ENCODE data around the gene SAMD4A.

The SAMD4A gene

DNA sequence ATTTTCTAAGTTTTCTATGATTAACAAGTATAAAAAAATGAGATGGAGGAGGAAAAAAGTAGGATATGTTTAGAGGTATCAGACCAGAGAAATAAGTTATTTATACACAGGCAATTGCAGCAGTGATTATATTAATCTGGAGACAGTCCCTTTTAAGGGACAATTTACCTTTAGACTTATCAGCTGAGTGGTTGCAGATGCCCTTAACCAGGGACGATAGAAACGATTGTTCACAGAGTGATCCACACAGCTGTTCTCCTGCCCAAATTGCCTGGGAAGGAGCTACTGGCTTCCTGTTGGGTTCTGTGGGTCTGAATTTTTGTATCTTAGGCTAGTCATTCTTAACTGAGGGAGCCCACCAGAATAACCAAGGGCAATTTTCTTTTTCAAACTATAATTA lies 269.3 kb downstream of the SAMD4A start:
- DNase-seq (ENCODE audit: low read depth): no peak

DNA sequence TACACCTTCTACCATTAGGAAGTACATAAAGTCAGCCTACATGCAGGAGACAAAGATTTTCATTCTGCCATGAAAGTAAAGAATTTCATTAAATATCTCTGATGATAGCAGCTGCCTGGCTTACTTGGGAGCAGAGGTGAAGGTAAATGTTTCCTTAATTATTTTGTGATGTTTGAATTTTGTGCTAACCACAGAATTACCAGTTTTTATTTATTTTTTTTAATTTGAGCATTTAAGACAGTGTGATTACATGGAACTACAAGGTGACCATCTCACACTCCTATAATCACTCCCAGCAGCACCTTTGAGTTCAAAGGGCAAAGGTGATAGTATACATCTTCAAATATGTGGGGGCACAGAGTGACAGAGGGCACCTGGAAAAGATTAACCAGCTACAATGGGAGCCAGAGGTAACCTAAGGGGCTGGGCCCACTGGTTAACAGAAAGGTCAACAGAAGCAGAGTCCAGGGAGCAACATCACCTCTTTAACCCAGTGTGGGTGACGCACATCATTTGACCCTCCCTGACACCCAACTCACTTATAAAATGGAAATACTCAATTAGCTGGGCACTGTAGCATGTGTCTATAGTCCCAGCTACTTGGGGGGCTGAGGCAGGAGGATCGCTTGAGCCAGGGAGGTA lies 270.7 kb downstream of the SAMD4A start:
- no peak for DNase-seq (ENCODE audit: low read depth)

DNA sequence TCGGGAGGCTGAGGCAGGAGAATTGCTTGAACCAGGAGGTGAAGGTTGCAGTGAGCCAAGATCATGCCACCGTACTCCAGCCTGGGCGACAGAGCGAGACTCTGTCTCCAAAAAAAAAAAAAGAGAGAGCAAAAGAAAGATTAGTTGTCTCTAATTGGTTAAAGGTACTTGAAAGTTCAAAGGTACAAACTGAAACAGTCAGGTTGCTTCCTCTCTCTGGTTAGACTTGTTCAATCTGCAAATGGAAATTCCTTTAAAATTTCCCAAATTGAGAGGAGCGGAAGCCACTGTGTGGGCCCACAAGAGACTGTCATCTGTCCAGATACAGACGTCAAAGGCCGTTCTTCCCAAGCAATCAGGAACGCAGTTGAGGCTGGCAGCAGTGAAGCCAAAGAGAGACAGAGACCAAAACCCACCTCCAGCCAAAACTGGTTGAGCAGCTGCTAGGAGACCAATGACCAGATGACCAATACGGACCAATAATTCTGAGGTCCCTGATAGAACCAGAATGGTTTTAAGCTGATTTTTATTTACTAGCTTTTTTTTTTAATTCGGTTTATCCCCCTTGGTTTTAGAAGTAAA lies 272.1 kb downstream of the SAMD4A start:
- no peak for DNase-seq (ENCODE audit: low read depth)

DNA sequence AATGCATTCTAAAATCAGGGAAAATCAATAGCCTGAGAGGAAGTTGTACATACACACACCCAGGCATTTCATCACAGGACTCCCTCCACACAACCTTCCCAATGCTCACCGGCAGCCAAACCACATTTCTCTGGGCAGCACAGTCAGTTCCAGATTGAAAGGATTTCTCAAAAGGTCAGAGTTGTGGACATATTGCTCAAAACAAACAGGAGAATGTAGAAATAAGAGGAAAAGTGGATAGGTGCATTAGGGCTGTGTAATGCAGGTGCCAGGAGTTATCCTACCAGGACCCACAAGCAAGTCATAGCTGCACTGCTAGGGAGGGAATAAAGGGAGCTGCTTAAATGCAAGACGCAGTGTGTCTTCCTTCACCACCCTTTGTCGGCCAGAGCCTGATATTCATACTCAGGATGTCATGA lies 272.8 kb downstream of the SAMD4A start:
- no peak for DNase-seq (ENCODE audit: low read depth)

DNA sequence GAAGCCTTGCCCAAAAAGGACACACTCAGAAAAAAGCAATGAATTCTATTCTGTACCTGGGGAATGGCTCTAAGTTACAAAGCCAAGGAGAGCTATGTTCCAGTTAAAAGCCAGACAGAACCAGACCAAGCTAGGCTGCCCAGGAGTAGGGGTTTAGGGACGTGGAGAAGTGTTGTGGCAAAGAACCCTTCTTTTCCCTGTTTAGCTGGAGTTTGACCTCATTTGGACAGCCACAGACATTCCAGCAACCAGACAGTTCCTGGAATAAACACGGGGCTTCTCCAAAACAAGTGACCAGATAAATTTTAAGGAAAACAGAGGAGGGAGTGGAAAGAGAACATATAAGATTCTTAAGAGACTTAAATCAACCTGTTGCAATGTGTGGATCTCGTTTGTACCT lies 273.4 kb downstream of the SAMD4A start:
- no peak for DNase-seq (ENCODE audit: low read depth)

DNA sequence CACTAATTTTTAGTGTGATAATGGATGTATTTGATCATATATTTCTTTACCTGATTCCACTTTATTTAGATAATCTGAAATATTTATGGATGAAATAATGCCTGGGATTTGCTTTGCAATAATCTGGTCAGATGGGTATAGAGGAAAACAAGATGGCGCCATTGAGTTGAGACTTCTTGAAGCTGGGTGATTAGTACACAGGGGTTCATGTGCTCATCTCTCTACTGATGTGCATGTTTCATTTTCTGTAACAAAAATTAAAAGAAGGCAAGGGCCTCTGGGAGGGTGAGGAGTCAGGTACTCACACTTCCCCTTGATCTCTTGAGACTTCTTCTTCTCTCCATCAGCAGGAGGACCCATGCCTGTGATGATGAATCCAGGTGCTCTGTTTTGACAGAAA lies 273.9 kb downstream of the SAMD4A start:
- DNase-seq (ENCODE audit: low read depth): no peak
